GM19467 (cell line): Measurements from ENCODE around the gene GJA5.
"Not testable (repeated sequence)": the region's sequence is repeated elsewhere in the genome, so short reads cannot be mapped to it uniquely, and the experiment has no call there.

Source experiments
- ATAC-seq: cut with Tn5 transposase; IDR thresholded peaks from one replicate; pipeline ENCODE4 v1.9.1; 2021; ENCODE audit warnings: mild to moderate bottlenecking, moderate library complexity; ENCODE audit not compliant: unreplicated experiment

The GJA5 gene

DNA sequence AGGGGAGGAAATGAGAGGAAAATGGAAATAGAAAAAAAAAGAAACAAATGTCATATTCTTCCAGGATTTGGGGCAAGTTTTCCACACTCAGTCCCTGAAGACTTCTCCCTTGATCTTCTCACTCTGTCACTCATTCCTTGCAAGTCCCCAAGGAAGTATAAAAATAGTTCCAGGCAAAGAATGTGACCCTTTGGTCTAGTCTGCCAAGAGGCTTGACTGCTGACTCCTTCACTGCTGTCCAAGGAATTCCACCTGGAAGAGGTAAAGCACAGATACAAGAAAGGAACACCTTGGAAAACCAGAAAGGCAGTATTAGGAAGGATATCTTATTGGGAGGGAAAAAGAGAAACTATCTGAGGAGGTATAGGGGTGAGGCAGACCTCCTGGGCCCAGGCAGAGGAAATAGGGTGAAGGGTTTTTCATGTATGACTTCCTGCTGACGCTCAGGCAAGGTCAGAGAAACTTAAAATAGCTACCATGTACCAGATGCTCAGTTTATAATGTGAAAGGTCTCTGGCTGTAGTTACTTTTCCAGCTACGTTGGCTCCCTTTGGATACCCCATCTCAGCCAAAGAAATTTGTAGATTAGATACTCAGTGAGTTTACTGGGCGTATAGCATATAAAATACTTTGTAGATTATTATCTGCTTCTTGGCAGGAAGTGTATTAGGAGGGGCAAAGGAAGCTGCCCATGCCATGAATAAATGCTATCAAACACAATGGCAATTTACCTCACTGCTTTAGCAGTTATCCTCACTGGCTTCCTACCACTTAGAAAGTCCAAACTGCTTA, 2.0 kb upstream of the GJA5 start:
- ATAC-seq, result no peak

DNA sequence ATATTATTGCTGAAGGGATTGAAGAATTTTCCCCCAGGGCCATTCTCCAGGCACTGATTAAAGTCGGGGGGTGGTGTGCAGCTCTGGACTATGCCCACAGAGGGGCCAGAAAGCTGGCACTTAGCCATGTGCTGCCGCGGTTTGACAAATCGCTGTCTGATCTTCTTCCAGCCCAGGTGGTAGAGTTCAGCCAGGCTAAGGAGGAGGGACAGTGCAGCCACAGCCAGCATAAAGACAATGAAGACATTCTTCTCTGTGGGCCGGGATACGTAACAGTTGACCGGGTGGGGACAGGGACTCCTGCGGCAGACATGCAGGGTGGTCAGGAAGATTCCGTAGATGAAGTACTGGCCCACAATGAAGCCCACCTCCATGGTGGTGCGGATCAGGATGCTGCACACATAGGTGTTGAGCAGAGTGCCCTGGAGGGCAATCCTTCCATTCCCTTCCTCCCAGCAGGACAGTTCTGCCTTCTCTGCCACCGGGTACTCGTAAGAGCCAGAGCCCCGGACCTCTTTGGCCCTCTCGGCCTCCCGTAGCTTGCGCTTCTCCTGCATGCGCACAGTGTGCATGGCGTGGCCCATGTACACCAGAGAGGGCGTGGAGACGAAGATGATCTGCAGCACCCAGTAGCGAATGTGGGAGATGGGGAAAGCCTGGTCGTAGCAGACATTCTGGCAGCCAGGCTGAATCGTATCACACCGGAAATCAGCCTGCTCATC, 1.9 kb downstream of the GJA5 start:
- ATAC-seq, result no peak

DNA sequence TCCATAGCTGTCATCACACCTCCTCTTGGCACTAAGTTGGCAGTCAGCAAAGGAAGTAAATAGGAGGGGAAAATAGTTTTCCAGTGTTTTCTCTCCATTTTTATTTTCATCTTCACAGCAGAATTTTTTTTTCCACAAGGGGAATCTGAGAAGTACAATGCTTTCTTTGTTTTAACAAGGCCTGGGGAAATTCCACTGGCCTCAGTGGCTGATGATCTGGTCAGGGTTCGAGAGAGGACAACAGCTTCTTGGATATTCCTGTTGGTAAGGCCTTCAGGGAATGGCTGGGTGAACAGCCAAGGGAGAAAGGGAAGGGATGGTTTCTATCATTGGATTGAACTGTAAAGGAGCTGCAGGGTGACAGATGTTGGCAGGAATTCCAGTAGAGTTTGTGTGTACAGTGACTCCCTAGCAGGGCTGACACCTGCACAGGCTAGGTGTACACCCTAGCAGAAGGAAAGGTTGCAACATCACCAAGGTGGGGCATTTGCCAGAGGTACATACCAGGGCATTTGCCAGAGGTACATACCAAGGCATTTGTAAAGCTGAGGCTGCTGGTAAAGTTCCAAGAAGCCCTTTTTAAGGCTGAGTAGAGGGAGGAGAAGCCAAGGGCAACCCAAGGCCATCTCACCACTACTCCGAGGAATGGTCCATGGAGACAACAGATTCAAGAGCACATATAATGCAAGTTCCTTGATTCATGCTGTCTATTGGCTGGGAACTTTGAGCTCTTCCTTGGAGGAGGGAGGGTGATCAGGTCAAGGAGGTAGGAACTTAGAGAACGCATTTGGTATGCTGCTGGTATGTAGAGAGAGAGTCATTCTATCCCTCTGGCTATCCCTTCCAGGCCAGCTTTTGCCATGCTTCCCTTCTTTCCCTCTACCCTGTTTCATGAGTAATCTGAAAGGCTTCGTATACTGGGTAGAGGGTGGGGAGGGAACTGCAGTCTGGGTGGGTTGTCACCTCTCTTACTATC, 3.1 kb downstream of the GJA5 start:
- ATAC-seq, result no peak

DNA sequence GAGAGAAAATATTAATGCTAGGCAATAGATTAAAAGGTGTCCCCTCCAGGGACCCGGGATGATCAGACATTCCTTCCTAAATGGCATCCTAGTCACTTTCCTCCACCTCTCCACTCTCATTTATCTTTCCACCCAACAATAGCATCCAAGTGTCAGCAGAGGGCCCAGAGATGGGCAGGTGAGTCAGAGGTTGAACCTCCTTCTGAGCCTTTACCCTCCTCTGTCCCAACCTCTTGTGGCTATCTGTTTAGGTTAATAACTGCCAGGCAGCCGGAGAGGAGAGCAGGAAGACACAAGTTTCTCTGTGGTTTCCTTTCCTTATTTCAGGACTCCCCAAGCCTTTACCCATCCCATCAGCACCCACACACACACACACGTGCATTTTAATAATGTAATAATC, 4.1 kb downstream of the GJA5 start:
- ATAC-seq, result no peak

DNA sequence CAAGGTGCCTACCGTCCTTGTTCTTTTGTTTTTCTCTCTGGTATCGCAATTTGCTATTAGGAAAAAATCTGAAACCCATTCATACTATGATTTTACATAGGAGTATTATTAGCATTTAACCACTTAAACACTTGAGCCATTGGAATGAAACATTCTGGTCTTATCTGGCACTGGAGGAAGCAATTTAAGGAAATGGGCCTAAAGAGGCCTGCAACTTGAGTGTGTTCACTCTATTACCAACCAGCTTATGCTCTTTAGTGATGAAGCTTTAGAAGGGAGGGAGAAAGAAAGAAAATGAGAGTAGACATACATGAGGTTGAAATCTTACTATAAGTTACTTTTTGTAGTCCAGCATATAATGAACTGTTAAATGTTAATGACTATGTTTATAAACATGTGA, 5.7 kb downstream of the GJA5 start:
- no peak for ATAC-seq

DNA sequence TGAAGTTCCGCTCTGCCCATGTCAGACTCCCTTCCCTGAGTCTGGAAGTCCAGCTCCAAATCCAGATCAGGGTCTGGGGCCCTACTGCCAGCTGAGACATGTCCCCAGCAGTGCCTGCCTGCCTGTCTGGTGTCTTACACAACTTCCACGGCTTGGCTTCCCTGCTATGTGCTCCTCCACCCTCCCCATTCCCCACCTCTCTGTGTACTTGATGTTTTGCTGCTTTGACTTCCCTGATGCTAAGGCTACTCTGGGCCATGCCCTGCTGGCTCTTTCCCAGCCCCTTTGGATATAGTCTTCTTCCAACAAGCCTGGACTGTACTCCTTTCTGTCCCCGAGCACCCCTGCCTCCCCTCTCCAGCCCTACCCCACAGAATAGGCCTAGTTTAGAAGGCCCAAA, 7.3 kb downstream of the GJA5 start:
- no peak for ATAC-seq

DNA sequence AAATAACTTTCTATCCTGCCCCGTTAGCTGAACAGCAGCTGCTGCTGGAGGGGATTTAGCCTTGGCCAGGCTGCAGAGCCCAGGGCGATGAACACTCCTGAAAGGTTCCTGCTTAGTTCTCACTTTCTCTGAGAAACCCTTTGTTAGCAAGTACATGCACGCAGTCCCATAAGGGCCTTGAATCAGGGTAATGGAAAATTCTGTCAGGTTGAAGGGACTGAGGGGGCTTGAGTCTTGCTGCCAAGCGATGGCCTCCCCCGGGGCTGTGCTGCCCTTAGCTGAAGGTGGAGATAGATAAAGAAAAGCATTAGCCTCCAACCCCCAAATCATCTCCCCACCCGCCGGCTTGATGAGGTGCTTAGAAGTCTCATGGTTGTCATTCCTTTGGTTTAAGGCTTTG, 7.9 kb downstream of the GJA5 start:
- no peak for ATAC-seq

DNA sequence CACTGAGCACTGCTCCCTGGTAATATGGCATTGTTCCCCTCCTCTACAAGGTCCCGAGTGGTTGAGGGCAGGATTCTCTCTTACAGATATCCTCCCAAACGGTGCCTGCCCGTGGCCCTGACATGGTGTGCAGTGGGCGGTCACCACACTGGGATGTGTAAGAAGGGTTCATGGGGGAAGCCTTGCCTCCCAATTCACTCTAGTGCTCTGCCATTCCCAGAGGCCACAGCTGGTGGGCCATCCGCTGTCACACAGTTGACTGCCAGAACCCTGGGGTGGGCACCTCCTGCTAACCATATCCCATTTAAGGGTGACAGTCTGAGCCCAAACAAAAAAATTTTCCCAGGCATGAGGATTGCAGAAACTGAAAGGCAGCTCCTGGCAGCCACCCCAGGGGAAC, 9.1 kb downstream of the GJA5 start:
- no peak for ATAC-seq

DNA sequence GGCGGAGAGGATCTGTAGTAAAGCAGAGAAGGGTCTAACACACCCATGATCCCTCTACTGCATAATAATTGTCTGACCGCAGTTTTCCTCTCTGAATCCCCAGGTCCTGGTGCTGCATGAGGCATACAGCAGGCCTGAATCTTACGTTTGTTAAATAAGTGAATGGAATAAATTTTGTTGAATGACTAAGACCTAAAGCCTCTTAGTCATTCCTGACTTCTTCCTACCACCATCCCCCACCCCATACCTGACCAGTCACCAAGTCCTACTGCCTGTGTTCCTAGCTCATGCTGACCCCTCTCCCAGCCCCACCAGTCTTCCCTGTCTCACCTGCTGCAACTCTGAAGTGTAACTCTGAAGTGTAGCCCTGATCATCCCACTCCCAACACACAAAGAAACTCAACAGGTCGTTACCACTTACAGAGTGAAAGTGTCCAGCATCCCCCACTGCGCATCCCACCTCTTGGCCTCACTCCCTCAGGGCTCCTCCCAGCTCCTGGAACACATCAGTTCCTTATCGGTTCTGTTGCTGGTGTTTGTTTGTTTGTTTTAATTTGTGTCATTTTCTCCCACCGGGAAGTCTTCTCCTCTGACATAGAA, 9.7 kb downstream of the GJA5 start:
- no peak for ATAC-seq

DNA sequence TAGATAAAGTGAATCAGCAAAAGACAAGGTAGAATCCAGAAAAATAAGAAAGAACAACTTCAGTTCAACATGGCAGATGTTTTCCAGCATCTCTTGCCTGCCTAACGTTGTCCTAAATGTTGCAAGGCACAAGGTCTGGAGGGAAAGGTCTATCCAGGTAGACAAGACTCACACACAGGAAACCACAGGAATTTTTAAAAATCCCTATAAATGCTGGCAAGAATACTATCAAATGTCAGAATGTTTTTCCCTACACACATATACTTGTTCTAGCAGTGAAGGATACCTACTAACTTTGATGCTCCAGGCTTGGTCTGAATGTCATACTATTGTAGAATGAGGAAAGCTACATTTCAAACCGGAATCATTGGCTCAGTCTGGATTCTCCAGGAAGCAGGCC, 10.6 kb downstream of the GJA5 start:
- ATAC-seq, result no peak

DNA sequence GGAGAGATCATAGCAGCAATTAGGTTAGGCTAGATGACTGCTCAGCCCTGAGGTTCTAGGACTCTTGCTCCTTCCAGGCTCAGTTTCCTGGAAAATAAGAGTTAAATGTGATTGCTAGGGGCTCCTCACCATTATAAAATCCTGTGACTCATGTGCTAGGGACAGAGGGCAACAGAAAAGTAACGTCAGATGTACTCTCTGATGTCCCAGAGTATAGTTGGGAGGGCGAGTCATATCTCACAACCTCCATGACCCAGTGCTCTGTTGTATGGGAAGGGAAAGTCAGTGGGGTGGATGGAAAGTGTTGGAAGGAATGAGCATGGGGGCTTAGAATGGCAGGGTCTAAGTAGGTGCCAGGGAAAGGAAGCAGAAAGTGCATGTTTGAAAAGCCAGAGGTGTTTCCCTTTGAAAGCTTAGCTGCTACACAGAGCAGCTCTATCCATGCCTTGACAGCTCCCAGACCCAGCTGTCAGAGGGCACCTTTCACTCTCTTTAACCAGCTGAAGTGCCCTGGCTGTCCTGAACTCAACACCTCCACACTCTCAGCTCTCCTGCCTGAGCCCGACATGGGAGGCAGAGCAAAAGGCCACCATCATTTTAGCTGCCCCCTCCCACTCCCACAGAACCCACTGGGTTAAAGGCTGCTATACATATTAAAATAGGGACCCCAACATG, 11.6 kb downstream of the GJA5 start:
- no peak for ATAC-seq

DNA sequence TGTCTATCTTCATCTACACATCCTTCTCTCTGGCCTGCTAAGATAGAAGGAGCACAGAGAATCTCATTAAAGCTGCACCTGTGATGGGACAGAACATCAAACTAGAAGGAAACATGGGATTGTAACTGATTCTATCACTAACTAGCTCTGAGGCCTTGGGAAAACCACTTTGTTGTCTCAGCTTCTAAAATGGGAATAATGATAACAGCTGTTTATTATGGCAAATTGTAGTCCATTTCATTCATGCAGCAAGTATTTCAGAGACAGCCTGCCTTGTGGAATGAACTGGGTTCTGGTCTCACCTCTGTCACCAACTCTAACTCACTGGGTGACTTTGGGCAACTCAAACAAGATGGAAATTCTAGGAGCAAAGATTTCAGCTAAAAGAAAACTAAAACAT, 12.4 kb downstream of the GJA5 start:
- ATAC-seq, result no peak

DNA sequence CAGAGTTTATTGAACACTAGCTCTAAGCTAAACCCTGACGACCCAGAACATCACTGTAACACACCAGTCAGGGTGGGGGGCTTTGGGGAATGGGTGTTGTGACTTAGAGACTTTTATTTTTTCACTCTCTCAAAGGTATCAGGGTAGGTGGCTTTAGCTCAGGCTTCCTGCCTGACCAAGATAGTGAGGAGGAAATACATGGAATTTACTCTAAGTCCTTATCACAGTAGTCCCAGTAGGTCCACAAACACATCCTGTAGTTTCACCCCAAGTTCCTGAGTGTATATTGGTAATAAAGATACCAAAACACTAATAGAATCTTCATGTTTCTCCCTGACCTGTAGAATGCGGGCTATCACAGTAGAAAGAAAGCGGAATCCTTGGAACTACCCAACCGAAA, 15.1 kb downstream of the GJA5 start:
- no peak for ATAC-seq

DNA sequence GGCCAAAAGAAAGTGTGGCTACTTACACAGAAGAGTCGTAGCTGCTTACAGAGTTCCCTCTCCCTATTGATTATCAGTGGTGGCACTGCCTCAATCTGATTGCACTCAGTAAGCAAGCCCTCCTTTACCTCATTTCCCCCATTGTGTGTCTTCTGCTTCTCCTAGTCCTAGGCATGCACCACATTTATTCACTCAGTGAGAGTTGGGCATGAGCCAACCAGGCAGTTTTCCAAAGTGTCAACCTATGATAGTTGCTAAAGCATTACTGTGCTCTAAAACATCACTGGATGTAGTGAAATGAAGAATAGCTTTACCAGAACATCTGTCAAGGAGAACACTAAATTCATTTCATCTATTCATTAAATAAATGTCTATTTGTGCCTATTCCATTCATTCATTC, 19.3 kb downstream of the GJA5 start:
- no peak for ATAC-seq

DNA sequence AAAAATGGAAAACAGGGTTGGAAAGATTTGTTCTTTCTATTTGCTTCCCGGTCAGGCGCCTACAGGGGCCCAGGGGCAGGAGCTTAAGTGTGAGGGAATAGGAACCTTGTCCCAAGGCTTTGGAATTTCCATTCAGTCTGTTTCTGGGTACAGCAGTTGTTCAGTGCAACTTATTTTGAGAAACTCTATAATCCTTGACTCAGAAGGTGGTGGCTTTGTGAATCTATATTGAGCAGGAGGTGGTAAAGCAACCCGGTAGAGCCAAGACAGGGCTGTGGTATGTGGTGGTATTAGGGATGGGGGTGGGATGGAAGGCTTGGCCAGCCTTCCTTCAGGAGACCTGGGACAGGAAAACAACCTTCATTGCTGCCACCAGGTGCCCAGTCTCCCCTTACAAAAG, 20.0 kb downstream of the GJA5 start:
- no peak for ATAC-seq

DNA sequence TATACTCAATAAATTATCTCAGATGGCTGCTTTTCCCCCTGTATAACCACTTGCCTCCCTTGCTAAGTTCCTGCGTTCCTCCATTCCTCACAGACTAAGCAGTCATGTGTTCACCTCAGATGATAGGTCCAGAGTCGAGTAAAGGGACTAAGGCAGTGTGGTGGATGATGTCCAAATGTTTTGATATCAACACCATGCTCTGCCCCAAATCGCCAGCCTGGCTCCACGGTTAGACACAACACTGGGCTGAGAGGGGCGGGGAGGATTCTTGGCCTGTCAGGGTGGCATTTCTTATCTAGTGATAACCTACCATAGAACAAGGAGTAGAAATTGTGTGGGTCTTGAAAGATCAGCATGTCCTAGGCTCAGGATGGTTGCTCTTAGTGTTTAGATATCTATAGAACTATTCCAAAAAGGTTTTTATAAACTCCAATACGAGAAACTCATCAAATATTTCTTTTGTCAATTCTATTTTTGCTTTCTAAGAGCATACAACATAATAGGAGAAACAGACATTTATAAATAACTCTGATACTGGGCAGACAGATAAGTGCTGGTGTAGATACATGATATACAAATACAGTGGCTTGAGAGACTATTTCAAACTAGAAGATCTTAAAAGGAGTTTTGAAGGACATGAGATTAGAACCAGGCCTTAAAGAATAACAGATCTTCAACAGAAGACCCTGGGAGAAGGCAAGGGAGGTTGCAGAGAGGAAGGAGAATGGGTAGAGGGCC, 21.5 kb downstream of the GJA5 start:
- ATAC-seq, result no peak

DNA sequence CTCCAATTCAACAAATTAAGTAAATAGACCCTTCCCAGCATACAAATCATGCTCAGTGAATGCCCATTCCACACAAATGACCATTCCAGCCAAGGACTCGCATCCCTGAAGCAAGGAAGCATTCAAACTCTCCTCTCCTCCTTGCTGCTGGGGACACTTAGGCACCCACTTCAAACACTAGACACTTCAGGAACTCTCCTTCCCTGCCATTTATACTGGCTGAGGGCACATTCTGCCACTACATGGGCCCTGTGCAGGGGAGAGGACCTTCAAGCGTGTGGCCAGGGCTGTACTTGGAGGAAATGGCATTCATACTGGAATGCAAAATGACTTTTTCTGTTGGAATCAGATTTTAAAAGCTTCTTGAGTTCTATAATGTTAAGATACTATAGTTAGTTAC, 22.3 kb downstream of the GJA5 start:
- ATAC-seq, result no peak

DNA sequence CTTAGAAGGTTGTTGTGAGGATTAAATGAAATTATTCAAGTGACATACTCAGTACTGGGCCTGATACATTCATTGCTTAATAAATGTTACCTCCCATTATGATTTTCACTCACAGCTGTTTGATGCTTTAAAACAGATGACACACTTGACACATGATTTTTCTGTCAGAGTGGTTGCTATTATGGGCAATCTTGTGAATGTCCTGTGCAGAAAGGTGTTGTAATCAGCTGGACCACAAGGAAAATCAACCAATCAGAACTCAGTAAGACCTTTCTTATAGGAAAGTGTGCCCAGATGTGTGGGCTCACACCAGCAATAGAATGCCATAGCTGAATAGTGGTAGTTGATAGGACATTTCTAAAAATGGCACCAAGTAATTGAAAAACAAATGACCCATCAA, 23.5 kb downstream of the GJA5 start:
- ATAC-seq, result no peak

DNA sequence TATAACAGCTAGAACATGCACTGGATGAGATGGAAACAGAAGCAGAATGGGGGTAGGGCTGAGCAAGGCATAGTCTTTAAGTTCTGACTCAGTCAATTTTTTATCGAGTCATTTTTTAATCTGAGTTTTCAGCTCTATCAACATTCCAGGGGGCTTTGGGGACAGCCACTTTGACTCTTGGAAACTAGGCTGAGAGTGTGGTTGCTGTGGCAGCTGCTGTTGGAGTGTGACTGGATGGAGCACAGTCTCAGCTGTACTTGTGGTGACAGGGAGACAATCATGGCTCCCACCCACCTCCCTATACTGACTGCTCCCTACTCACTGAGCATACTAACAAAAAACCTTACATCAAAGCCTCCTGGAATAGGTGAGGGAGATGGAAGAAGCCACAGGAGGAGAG, 25.0 kb downstream of the GJA5 start:
- no peak for ATAC-seq

DNA sequence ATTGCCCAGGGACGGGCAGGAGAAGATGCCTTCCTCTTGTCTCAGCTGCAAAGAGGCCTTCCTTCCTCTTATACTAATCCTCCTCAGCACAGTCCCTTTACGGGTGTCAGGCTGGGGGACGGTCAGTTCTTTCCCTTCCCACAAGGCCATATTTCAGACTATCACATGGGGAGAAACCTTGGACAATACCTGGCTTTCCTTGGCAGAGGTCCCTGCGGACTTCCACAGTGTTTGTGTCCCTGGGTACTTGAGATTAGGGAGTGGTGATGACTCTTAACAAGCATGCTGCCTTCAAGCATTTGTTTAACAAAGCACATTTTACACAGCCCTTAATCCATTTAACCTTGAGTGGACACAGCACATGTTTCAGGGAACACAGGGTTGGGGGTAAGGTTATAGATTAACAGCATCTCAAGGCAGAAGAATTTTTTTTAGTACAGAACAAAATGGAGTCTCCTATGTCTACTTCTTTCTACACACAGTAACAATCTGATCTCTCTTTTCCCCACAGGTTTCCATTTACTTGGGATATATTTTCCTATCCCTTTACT, 26.0 kb downstream of the GJA5 start:
- ATAC-seq, result not testable (repeated sequence)
